ENCODE data around the gene CYP3A7.
"Not testable (repeated sequence)": the region's sequence is repeated elsewhere in the genome, so short reads cannot be mapped to it uniquely, and the experiment has no call there.

DNA sequence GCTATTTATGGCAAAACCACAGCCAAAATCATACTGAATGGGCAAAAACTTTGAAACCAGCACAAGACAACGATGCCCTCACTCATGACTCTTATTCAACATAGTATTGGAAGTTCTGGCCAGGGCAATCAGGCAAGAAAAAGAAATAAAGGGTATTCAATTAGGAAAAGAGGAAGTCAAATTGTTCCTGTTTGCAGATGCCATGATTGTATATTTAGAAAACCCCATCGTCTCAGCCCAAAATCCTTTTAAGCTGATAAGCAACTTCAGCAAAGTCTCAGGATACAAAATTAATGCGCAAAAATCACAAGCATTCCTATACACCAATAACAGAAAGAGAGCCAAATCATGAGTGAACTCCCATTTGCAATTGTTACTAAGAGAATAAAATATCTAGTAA, 10.4 kb upstream of the CYP3A7 start:
- TF ChIP-seq, protein P1, sequence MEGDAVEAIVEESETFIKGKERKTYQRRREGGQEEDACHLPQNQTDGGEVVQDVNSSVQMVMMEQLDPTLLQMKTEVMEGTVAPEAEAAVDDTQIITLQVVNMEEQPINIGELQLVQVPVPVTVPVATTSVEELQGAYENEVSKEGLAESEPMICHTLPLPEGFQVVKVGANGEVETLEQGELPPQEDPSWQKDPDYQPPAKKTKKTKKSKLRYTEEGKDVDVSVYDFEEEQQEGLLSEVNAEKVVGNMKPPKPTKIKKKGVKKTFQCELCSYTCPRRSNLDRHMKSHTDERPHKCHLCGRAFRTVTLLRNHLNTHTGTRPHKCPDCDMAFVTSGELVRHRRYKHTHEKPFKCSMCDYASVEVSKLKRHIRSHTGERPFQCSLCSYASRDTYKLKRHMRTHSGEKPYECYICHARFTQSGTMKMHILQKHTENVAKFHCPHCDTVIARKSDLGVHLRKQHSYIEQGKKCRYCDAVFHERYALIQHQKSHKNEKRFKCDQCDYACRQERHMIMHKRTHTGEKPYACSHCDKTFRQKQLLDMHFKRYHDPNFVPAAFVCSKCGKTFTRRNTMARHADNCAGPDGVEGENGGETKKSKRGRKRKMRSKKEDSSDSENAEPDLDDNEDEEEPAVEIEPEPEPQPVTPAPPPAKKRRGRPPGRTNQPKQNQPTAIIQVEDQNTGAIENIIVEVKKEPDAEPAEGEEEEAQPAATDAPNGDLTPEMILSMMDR (IDR thresholded peaks at IDR 0.05), result not testable (repeated sequence)
- not testable (repeated sequence) for TF ChIP-seq POLR2A (IDR thresholded peaks at IDR 0.05; ENCODE audit: low read depth); POLR2AphosphoS5 (IDR thresholded peaks at IDR 0.05); EP300 (IDR thresholded peaks at IDR 0.05)
